Transverse colon (tissue), 4 donors: ENCODE measurements around the gene RHEX. TPM values are rescaled to one million over a fixed set of nuclear protein-coding genes. Genes with fewer than 3 reads are reported as not detected.

Source experiments
- DNase-seq: peaks from one replicate; pipeline ENCODE4 v3.0.0-alpha.2; 2019
- H3K27ac ChIP-seq, 4 donors: fragments of 200-600 bp; sonication (generic); 2 replicates each; pipeline ENCODE4 v1.5.1; 2016 to 2018; ENCODE audit warnings: inconsistent platforms in 4 of 4
- H3K27me3 ChIP-seq: fragments of 200-600 bp; sonication (generic); 2 replicates; pipeline ENCODE4 v1.5.1; 2017; ENCODE audit warnings: inconsistent platforms
- H3K36me3 ChIP-seq, 4 donors: fragments of 200-600 bp; sonication (generic); 2 replicates each; pipeline ENCODE4 v1.5.1; 2017 to 2019; ENCODE audit warnings: inconsistent platforms in 4 of 4
- H3K4me1 ChIP-seq, 4 donors: fragments of 200-600 bp; sonication (generic); 2 replicates each; pipeline ENCODE4 v1.5.1; 2017 to 2020; ENCODE audit warnings: inconsistent platforms in 4 of 4
- H3K4me3 ChIP-seq, 4 donors: fragments of 200-600 bp; sonication (generic); 1 replicate in 1 of 4; 2 replicates in 3 of 4; pipeline versions ENCODE4 v1.5.1 to v1.6.1; 2017 to 2019; ENCODE audit warnings: inconsistent platforms in 4 of 4
- H3K9me3 ChIP-seq, 2 donors: fragments of 200-600 bp; sonication (generic); 2 replicates each; pipeline ENCODE4 v1.5.1; 2017 to 2019; ENCODE audit warnings: inconsistent platforms in 2 of 2
- EP300 ChIP-seq: sonication (generic); formaldehyde crosslinking; IDR thresholded peaks from one replicate; pipeline ENCODE4 v1.6.1; 2017; ENCODE audit warnings: antibody characterized with exemption, low read depth
- POLR2A ChIP-seq: fragments of 450-650 bp; IDR thresholded peaks from one replicate; pipeline ENCODE4 v1.6.1; 2016; ENCODE audit warnings: antibody characterized with exemption, mild to moderate bottlenecking, moderate library complexity
- POLR2AphosphoS5 ChIP-seq, 3 donors: sonication (generic); formaldehyde crosslinking; IDR thresholded peaks; one replicate each; pipeline ENCODE4 v1.6.1; 2016; ENCODE audit warnings: antibody characterized with exemption in 3 of 3
- WGBS, 2 donors: methylation state at CpG; one replicate each; pipeline ENCODE4 v1.1.5; 2018; ENCODE audit warnings: low coverage in 1 of 2; 5-methylcytosine and 5-hydroxymethylcytosine counted together
- in situ Hi-C, 4 donors: fragments of 200-750 bp; cut with MboI; loops; one replicate each; pipeline versions ENCODE4 v1.15.0 to v1.15.1; 2017; ENCODE audit warnings: low sequenced_read_pairs in 3 of 4, low pct_ligation_motif_present in 1 of 4, low pct_unique_long_range_greater_than_20kb in 1 of 4
- intact Hi-C: fragments of 100-400 bp; cut with DNase I; formaldehyde crosslinking; loops from one replicate; pipeline ENCODE4 v1.15.1; 2023; ENCODE audit warnings: low total_unique reads
- total RNA-seq, 4 donors: library from RNA; depleted of rRNA; stranded (reverse); fragments of >200 nt; gene quantifications; one replicate each; pipeline ENCODE4 v1.1.0, GENCODE V29; 2016
- TF ChIP-seq, protein P1 (sequence below), 5 experiments: fragments of 200-600 bp in 3 of 5; fragments of 450-650 bp in 2 of 5; sonication (generic) in 3 of 5; IDR thresholded peaks; 1 replicate in 2 of 5; 2 replicates in 3 of 5; pipeline ENCODE4 v1.5.1; 2016 to 2017; ENCODE audit warnings: antibody characterized with exemption in 5 of 5, inconsistent platforms in 3 of 5, mild to moderate bottlenecking in 2 of 5, moderate library complexity in 1 of 5

The RHEX gene
- total RNA-seq, 4 donors from 2014 or later, result 0.96 to 4.8 TPM; not detected in 2

DNA sequence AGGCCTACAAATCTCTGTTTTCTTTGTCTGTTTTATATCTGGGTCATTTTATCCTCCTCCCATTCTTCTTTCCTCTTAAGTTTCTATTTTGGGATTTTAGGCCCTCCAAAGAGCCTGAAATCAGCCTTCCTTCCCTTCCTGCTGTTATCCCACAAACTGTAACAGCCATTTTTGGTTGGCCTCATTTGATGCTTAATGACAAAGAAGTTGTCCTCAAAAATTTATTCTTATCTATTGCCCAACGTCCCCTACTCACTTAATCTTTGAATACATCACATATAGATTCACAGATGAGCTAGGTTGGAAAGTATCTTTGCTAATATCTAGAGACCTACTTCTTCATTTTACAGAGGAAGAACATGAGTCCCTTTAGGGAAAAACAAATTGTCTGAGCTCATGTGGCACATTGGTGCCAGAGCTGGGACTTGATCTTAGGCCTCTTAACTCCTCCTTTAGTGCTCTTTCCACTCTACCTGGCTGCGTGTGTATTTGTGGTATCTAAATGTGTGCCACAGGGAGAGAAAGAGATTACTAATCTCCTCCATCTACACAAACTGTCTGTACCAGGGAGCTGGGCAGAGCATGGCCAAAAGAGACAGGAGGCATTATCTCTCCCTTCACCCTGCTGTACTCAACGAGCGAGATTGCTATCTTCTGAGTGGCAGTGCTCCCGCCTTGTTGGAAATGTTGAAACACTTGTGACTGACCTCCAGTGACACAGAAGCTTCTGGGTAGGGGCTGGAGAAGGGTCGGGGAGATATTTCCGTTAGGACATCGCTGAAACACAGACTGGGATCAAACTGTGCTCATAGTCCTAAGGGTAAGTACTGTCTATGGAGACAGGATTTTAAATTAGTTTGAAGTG, 30.1 kb downstream of the RHEX start:
- H3K27ac ChIP-seq, result no peak overlapping the region
- H3K27me3 ChIP-seq, result no peaks in the 10 kb centered on the region
- intact Hi-C loops, result no loop called here
- H3K4me1 ChIP-seq, result no peaks in the 10 kb centered on the region
- no peak for DNase-seq
- in situ Hi-C loops, result no loop called here
- H3K9me3 ChIP-seq, result no peaks in the 10 kb centered on the region
- no peak overlapping the region for H3K4me3 ChIP-seq
- WGBS, 2 donors, result 79 to 86% methylated on average over 4 to 8 of the region's 8 CpGs
- no peaks in the 10 kb centered on the region for H3K36me3 ChIP-seq
- TF ChIP-seq POLR2A (no peak), POLR2AphosphoS5 (IDR thresholded peaks at IDR 0.05) (no peak), EP300 (no peak)
- TF ChIP-seq, protein P1, sequence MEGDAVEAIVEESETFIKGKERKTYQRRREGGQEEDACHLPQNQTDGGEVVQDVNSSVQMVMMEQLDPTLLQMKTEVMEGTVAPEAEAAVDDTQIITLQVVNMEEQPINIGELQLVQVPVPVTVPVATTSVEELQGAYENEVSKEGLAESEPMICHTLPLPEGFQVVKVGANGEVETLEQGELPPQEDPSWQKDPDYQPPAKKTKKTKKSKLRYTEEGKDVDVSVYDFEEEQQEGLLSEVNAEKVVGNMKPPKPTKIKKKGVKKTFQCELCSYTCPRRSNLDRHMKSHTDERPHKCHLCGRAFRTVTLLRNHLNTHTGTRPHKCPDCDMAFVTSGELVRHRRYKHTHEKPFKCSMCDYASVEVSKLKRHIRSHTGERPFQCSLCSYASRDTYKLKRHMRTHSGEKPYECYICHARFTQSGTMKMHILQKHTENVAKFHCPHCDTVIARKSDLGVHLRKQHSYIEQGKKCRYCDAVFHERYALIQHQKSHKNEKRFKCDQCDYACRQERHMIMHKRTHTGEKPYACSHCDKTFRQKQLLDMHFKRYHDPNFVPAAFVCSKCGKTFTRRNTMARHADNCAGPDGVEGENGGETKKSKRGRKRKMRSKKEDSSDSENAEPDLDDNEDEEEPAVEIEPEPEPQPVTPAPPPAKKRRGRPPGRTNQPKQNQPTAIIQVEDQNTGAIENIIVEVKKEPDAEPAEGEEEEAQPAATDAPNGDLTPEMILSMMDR (IDR thresholded peaks at IDR 0.05), result no peak

DNA sequence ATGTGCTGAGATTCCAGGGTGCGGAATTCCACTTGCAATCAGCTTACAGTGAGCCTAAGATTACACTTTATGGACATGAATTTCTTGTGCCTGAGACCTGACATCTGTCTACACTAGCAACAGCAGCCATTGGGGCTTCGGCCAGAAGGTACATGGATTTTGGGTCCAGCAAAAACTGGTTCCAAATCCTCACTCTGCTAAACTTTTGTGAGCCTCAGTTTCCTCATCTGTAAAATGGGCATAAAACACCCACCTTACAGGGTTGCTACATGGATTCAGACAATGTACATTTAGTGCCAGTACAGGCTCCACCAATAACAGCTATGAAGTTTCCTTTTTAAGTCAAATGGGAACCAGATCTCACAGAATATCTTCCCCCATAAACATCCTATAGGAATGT, 30.8 kb downstream of the RHEX start:
- Histone ChIP-seq H3K9me3 (no peaks in the 10 kb centered on the region), H3K4me1 (no peaks in the 10 kb centered on the region), H3K27ac (no peak overlapping the region), H3K4me3 (no peak overlapping the region), H3K36me3 (no peaks in the 10 kb centered on the region), H3K27me3 (no peaks in the 10 kb centered on the region)
- no peak for DNase-seq
- intact Hi-C loops, result no loop called here
- WGBS, 2 donors, result 90 to 100% methylated on average over 1 to 2 of the region's 2 CpGs
- no peak for TF ChIP-seq POLR2AphosphoS5 (IDR thresholded peaks at IDR 0.05)
- TF ChIP-seq, protein P1 (IDR thresholded peaks at IDR 0.05), result no peak
- TF ChIP-seq POLR2A, result no peak
- TF ChIP-seq EP300, result no peak
- in situ Hi-C loops, result no loop called here

DNA sequence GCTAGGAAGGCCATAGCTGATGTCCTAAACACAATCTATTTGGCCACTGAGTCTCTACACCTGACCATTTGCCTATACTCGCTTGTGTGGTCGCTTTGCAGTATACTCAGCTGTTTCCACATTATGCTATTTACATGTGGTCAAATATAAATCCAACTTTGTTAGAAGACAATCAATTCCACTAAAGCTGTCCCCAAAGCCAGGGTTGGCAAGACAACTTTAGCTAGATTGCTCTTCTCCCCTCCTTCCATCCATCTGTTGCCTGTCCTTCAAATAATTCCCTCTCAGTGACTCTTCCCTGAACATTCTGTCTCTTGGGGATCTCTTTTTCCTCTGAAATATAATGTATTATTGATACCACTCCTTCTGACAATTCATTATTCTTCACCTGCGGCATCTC, 34.1 kb downstream of the RHEX start:
- in situ Hi-C loops, result no loop called here
- H3K4me3 ChIP-seq, result no peak overlapping the region
- no peaks in the 10 kb centered on the region for H3K36me3 ChIP-seq
- H3K27ac ChIP-seq, result no peak overlapping the region
- H3K9me3 ChIP-seq, result no peaks in the 10 kb centered on the region
- H3K4me1 ChIP-seq, result no peaks in the 10 kb centered on the region
- DNase-seq, result no peak
- WGBS, 2 donors, result 96 to 100% methylated on average over 1 to 3 of the region's 3 CpGs
- TF ChIP-seq POLR2AphosphoS5 (IDR thresholded peaks at IDR 0.05), result no peak
- no peak for TF ChIP-seq POLR2A
- TF ChIP-seq EP300, result no peak
- TF ChIP-seq, protein P1 (IDR thresholded peaks at IDR 0.05), result no peak
- no peaks in the 10 kb centered on the region for H3K27me3 ChIP-seq
- intact Hi-C loops, result no loop called here

DNA sequence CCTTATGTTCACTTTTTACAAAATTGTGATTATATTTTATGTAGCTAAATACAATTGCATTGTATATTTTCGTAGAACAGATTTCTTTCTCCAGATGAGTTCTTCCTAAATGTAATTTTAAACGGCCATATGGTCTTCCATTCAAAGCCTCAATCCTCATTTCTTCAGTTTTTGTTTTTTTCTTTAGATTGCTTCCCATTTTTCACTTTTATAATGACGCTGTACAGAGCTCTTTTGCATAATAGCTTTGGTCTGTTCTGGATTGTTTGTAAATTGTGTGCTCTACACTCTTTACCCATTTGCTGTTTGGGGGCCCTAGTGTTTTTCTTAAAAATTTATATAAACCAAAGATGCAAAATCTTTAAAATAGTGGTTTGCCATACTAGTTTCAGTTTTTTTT, 36.4 kb downstream of the RHEX start:
- Histone ChIP-seq H3K27ac (no peak overlapping the region), H3K36me3 (no peaks in the 10 kb centered on the region), H3K4me1 (no peaks in the 10 kb centered on the region), H3K9me3 (no peaks in the 10 kb centered on the region), H3K4me3 (no peak overlapping the region), H3K27me3 (no peaks in the 10 kb centered on the region)
- no peak for DNase-seq
- WGBS, 2 donors, result 69 to 71% methylated on average over 3 of the region's 3 CpGs
- intact Hi-C loops, result no loop called here
- in situ Hi-C loops, result no loop called here
- TF ChIP-seq, protein P1 (IDR thresholded peaks at IDR 0.05), result no peak
- TF ChIP-seq POLR2AphosphoS5 (IDR thresholded peaks at IDR 0.05), result no peak
- no peak for TF ChIP-seq POLR2A
- no peak for TF ChIP-seq EP300
